Measurements from ENCODE around the gene MARCHF10. TPM values are rescaled to one million over a fixed set of nuclear protein-coding genes. Genes with fewer than 3 reads are reported as not detected.

The MARCHF10 gene
- total RNA-seq, 1 experiment from 2014 or later, result not detected

DNA sequence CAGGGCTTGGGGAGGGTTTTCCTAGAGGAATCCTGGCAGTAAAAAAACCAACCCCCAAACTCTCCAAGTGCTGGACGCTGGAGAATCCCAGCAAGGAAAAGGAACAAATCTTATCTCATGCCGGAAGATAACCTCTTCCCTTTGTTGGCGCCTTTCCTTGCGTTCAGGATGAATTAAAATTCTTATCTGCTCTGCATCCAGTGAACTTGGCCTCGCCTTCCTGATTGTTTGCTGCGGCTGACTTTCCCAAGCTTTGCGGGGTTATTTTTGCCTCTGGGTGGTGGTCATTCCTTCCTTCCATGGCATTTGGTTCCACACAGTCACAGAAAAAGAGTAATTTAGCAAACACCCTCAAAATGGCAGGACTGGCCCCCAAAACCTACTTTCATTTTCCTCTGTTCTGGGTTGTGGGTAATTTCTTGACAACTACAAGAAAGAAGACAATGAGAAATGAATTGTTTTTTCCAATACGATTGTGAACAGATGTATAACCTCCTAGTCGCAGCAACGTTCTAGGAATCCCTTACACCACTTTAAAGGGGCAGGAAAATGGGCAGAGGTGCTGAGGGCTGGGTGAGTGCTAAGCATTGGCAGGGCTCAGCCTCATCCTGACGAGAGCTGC is 102.8 kb downstream of the MARCHF10 start:
- Histone ChIP-seq H2AFZ (ENCODE audit: low read depth, low read length, poor library complexity, severe bottlenecking) (no peak overlapping the region), H3K9me2 (ENCODE audit: insufficient read depth) (no peaks in the 10 kb centered on the region), H3K4me1 (ENCODE audit: control insufficient read depth in 1 of 2, insufficient read depth in 2 of 2, low read length in 2 of 2) (peaks cover 18 to 32% of the 10 kb centered on the region in 2 experiments), H4K20me1 (ENCODE audit: insufficient read depth) (no peaks in the 10 kb centered on the region), H3K79me2 (ENCODE audit: insufficient read depth, low read length) (no peaks in the 10 kb centered on the region), H3K9ac (ENCODE audit: low read length) (no peak overlapping the region), H3K4me2 (ENCODE audit: low read length) (peak overlapping the region; percentile 98), H3K27ac (ENCODE audit: low read depth, low read length) (no peak overlapping the region), H3K36me3 (ENCODE audit: control insufficient read depth in 1 of 2, insufficient read depth in 2 of 2, low read length in 2 of 2) (no peaks in the 10 kb centered on the region), H3K27me3 (ENCODE audit: insufficient read depth, low read length) (no peaks in the 10 kb centered on the region), H3K9me3 (ENCODE audit: control insufficient read depth in 1 of 2, insufficient read depth in 1 of 2, low read depth in 1 of 2, low read length in 2 of 2) (peaks cover 4 to 24% of the 10 kb centered on the region in 2 experiments; a peak in 2 of 4 replicates), H3K4me3 (replicated peaks in 1 of 2; ENCODE audit: low read depth in 1 of 2, low read length in 2 of 2) (no peak overlapping the region)
- TF ChIP-seq EGR1 (IDR thresholded peaks at IDR 0.05; ENCODE audit: low read depth) (no peak), JUND (IDR thresholded peaks at IDR 0.05) (no peak), YY1 (IDR thresholded peaks at IDR 0.05; ENCODE audit: extremely low read depth, insufficient replicate concordance, low read depth, low read length) (no peak), EZH2phosphoT487 (IDR thresholded peaks at IDR 0.05; ENCODE audit: borderline replicate concordance) (no peak), POLR2A (IDR thresholded peaks at IDR 0.05; ENCODE audit: borderline replicate concordance, extremely low read depth, insufficient read depth, insufficient read length) (no peak), POLR2AphosphoS5 (IDR thresholded peaks at IDR 0.05; ENCODE audit: low read depth, low read length) (no peak), TCF7L2 (IDR thresholded peaks at IDR 0.05; ENCODE audit: borderline replicate concordance, extremely low read depth, insufficient read depth, insufficient read length) (no peak), SRF (IDR thresholded peaks at IDR 0.05; ENCODE audit: low read depth) (no peak), SIN3A (IDR thresholded peaks at IDR 0.05; ENCODE audit: low read depth) (no peak), RAD21 (IDR thresholded peaks at IDR 0.05; ENCODE audit: low read depth) (no peak), MAX (IDR thresholded peaks at IDR 0.05) (no peak), CEBPB (IDR thresholded peaks at IDR 0.05; ENCODE audit: low read depth) (no peak), ZFX (IDR thresholded peaks at IDR 0.05) (no peak)
- DNase-seq (ENCODE audit: low read depth, low spot score), result no peak
- intact Hi-C loops (cut with micrococcal nuclease), result no loop called here
- RAD21 ChIA-PET (ENCODE audit: low non-redundant PET in 1 of 2, low total read pairs in 2 of 2, uncharacterized antibody in 2 of 2, unreplicated experiment in 2 of 2), result no interaction called here
- ATAC-seq, result no peak
- POLR2A ChIA-PET, result interaction anchor here (0.7 kb wide), 1 partner anchor 627 kb away, joined by 3 read pairs; no protein-coding TSS in a partner anchor
- BruUV-seq (replicated peaks), result no TSS peak
- CTCF ChIA-PET, result interaction anchor here (0.9 kb wide), 1 partner anchor 702 kb away, joined by 4 read pairs; no protein-coding TSS in a partner anchor
